Transverse colon (tissue), 4 donors: ENCODE results near the gene SLC22A15. TPM values are rescaled to one million over a fixed set of nuclear protein-coding genes. Genes with fewer than 3 reads are reported as not detected.

Source experiments
- DNase-seq: peaks from one replicate; pipeline ENCODE4 v3.0.0-alpha.2; 2019
- H3K27ac ChIP-seq, 4 donors: fragments of 200-600 bp; sonication (generic); 2 replicates each; pipeline ENCODE4 v1.5.1; 2016 to 2018; ENCODE audit warnings: inconsistent platforms in 4 of 4
- H3K27me3 ChIP-seq: fragments of 200-600 bp; sonication (generic); 2 replicates; pipeline ENCODE4 v1.5.1; 2017; ENCODE audit warnings: inconsistent platforms
- H3K36me3 ChIP-seq, 4 donors: fragments of 200-600 bp; sonication (generic); 2 replicates each; pipeline ENCODE4 v1.5.1; 2017 to 2019; ENCODE audit warnings: inconsistent platforms in 4 of 4
- H3K4me1 ChIP-seq, 4 donors: fragments of 200-600 bp; sonication (generic); 2 replicates each; pipeline ENCODE4 v1.5.1; 2017 to 2020; ENCODE audit warnings: inconsistent platforms in 4 of 4
- H3K4me3 ChIP-seq, 4 donors: fragments of 200-600 bp; sonication (generic); 1 replicate in 1 of 4; 2 replicates in 3 of 4; pipeline versions ENCODE4 v1.5.1 to v1.6.1; 2017 to 2019; ENCODE audit warnings: inconsistent platforms in 4 of 4
- H3K9me3 ChIP-seq, 2 donors: fragments of 200-600 bp; sonication (generic); 2 replicates each; pipeline ENCODE4 v1.5.1; 2017 to 2019; ENCODE audit warnings: inconsistent platforms in 2 of 2
- EP300 ChIP-seq: sonication (generic); formaldehyde crosslinking; IDR thresholded peaks from one replicate; pipeline ENCODE4 v1.6.1; 2017; ENCODE audit warnings: antibody characterized with exemption, low read depth
- POLR2A ChIP-seq: fragments of 450-650 bp; IDR thresholded peaks from one replicate; pipeline ENCODE4 v1.6.1; 2016; ENCODE audit warnings: antibody characterized with exemption, mild to moderate bottlenecking, moderate library complexity
- POLR2AphosphoS5 ChIP-seq, 3 donors: sonication (generic); formaldehyde crosslinking; IDR thresholded peaks; one replicate each; pipeline ENCODE4 v1.6.1; 2016; ENCODE audit warnings: antibody characterized with exemption in 3 of 3
- WGBS, 2 donors: methylation state at CpG; one replicate each; pipeline ENCODE4 v1.1.5; 2018; ENCODE audit warnings: low coverage in 1 of 2; 5-methylcytosine and 5-hydroxymethylcytosine counted together
- in situ Hi-C, 4 donors: fragments of 200-750 bp; cut with MboI; loops; one replicate each; pipeline versions ENCODE4 v1.15.0 to v1.15.1; 2017; ENCODE audit warnings: low sequenced_read_pairs in 3 of 4, low pct_ligation_motif_present in 1 of 4, low pct_unique_long_range_greater_than_20kb in 1 of 4
- intact Hi-C: fragments of 100-400 bp; cut with DNase I; formaldehyde crosslinking; loops from one replicate; pipeline ENCODE4 v1.15.1; 2023; ENCODE audit warnings: low total_unique reads
- total RNA-seq, 4 donors: library from RNA; depleted of rRNA; stranded (reverse); fragments of >200 nt; gene quantifications; one replicate each; pipeline ENCODE4 v1.1.0, GENCODE V29; 2016
- TF ChIP-seq, protein P1 (sequence below), 5 experiments: fragments of 200-600 bp in 3 of 5; fragments of 450-650 bp in 2 of 5; sonication (generic) in 3 of 5; IDR thresholded peaks; 1 replicate in 2 of 5; 2 replicates in 3 of 5; pipeline ENCODE4 v1.5.1; 2016 to 2017; ENCODE audit warnings: antibody characterized with exemption in 5 of 5, inconsistent platforms in 3 of 5, mild to moderate bottlenecking in 2 of 5, moderate library complexity in 1 of 5

Gene SLC22A15
- total RNA-seq, 4 donors from 2014 or later, result 1.9 to 5.6 (median 3.4) TPM

DNA sequence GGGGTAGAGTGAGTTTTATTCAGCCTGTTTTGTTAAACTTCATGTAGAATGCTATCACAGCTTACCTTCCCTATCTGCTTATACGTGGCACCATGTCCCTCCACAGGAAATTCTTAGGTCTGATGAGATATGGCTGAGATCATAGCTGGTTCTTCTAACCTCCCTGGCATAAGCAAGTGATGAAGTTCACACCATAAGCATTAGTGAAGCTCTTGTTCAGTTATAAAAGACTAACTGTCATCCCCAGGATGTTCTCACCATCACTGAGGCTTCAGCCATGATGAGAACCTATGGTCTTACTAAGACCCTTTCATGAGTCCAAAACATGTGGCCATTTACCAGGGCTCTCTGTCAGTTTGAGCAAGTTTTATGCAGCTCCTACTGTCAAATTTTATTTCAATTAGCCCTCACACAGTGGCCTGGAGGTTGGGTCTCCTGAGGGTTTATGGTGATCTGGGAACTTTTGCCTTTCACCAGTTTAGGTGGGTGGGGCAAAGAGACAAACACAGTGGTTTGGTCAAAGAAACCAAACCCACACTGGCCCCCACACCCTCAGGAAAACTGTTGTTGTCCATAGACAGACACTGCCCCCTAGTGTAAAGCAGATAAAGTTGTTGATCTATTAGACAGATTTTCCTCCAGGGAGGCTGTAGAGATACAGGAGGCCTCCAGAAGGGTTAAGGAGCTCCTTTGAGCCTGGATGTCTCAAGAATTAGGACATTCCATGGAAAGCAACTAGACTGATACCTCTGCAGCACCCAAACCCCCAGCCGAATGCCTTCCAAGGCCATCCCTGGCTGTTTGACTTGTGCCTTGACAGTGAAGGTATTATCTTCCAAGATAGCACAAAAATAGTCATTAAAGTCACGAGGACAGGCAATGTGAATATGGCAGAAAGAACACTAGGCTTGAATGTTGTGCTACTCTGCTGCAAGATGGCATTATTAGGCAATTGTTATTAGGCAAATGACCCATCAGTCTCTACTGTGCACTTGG is 5.0 kb downstream of the SLC22A15 start:
- Histone ChIP-seq H3K9me3 (no peaks in the 10 kb centered on the region), H3K27ac (no peak overlapping the region), H3K27me3 (no peaks in the 10 kb centered on the region), H3K4me3 (no peak overlapping the region), H3K4me1 (peaks cover 0 to 10% (median 6%) of the 10 kb centered on the region in 4 donors), H3K36me3 (no peaks in the 10 kb centered on the region)
- TF ChIP-seq, protein P1, sequence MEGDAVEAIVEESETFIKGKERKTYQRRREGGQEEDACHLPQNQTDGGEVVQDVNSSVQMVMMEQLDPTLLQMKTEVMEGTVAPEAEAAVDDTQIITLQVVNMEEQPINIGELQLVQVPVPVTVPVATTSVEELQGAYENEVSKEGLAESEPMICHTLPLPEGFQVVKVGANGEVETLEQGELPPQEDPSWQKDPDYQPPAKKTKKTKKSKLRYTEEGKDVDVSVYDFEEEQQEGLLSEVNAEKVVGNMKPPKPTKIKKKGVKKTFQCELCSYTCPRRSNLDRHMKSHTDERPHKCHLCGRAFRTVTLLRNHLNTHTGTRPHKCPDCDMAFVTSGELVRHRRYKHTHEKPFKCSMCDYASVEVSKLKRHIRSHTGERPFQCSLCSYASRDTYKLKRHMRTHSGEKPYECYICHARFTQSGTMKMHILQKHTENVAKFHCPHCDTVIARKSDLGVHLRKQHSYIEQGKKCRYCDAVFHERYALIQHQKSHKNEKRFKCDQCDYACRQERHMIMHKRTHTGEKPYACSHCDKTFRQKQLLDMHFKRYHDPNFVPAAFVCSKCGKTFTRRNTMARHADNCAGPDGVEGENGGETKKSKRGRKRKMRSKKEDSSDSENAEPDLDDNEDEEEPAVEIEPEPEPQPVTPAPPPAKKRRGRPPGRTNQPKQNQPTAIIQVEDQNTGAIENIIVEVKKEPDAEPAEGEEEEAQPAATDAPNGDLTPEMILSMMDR (IDR thresholded peaks at IDR 0.05), result peak; percentile 52 to 64 (median 63)
- no peak for TF ChIP-seq POLR2AphosphoS5 (IDR thresholded peaks at IDR 0.05)
- WGBS, 2 donors, result 48 to 63% methylated on average over 3 of the region's 3 CpGs
- in situ Hi-C loops, result loop anchor here (5.0 to 25.0 kb wide), 3 partner anchors 174 to 369 kb away; no protein-coding TSS in a partner anchor
- no peak for DNase-seq
- intact Hi-C loops, result loop anchor here (10.0 kb wide), 1 partner anchor 186 kb away; no protein-coding TSS in a partner anchor

DNA sequence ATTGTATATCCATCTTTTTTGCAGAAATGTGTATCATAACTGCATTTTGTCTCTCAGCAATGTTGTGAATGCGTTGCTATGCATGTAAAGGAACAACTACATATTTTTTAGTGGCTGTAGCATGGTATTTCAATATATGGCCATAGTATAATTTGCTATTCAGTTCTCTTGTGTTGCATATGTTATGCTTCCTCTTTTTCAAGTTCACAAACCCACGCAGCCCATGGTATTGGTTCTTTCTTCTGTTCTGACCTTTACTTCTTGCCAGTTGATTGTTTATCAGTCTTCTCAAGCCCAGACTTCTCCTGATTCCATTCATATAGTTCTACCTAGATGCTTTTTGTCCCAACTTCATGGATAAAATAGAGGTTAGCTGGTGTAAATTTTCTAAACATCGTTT is 6.1 kb downstream of the SLC22A15 start:
- H3K9me3 ChIP-seq, result no peaks in the 10 kb centered on the region
- H3K36me3 ChIP-seq, result no peaks in the 10 kb centered on the region
- H3K27me3 ChIP-seq, result no peaks in the 10 kb centered on the region
- H3K27ac ChIP-seq, result no peak overlapping the region
- in situ Hi-C loops, result loop anchor here (5.0 to 25.0 kb wide), 3 partner anchors 175 to 370 kb away; no protein-coding TSS in a partner anchor
- TF ChIP-seq POLR2A, result no peak
- H3K4me1 ChIP-seq, result peaks cover 0 to under 1% (median 0%) of the 10 kb centered on the region in 4 donors
- H3K4me3 ChIP-seq, result no peak overlapping the region
- WGBS, 2 donors, result 56 to 75% methylated on average over 3 of the region's 3 CpGs
- no peak for DNase-seq
- intact Hi-C loops, result loop anchor here (10.0 kb wide), 1 partner anchor 188 kb away; no protein-coding TSS in a partner anchor

DNA sequence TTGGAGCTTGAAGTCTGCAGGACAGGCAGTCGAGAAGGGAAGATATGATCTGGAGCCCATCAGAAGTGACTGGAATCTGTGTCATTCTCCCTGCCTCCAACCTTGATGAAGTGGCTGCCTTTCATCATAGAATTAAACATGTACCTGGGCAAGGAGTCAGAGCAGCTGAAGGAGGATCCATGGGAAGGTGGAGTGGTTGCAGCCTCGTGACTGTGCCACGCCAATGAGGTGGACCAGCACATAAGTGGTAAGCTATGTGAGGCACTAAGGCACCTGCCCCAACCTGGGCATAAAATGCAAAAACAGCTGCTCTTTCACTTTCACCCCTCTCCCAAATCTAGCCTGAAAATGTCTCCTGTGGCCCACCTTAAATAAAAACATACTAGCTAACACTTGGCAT is 7.3 kb downstream of the SLC22A15 start:
- H3K9me3 ChIP-seq, result no peaks in the 10 kb centered on the region
- H3K27me3 ChIP-seq, result no peaks in the 10 kb centered on the region
- H3K27ac ChIP-seq, result no peak overlapping the region
- TF ChIP-seq POLR2A (no peak), POLR2AphosphoS5 (IDR thresholded peaks at IDR 0.05) (no peak), EP300 (no peak)
- TF ChIP-seq, protein P1 (IDR thresholded peaks at IDR 0.05), result no peak
- intact Hi-C loops, result loop anchor here (10.0 kb wide), 1 partner anchor 189 kb away; no protein-coding TSS in a partner anchor
- H3K4me3 ChIP-seq, result no peak overlapping the region
- H3K36me3 ChIP-seq, result no peaks in the 10 kb centered on the region
- in situ Hi-C loops, result loop anchor here (5.0 to 25.0 kb wide), 3 partner anchors 176 to 371 kb away; no protein-coding TSS in a partner anchor
- DNase-seq, result no peak
- no peaks in the 10 kb centered on the region for H3K4me1 ChIP-seq
- 80 to 85% methylated on average over 2 to 3 of the region's 3 CpGs for WGBS, 2 donors

DNA sequence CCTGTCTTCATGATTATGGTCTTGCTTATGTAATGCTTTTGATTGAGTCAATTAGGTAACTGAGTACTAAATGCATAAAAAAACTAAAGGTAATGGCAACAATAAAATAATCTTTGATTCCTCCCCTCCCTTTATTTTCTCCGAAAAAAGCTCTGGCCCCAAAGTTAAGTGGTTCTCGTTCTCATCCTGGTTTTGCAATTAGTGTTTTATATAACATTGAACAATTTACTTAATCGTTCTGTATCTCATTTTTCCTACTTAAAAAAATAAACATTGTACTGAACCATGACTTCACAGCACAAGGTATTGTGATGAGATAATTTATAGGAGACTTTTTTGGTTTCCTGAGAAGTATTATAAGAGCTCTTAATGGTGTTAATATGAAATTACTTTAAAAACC is 11.3 kb downstream of the SLC22A15 start:
- Histone ChIP-seq H3K27me3 (no peaks in the 10 kb centered on the region), H3K4me1 (no peaks in the 10 kb centered on the region), H3K36me3 (no peaks in the 10 kb centered on the region), H3K4me3 (no peak overlapping the region), H3K9me3 (no peaks in the 10 kb centered on the region), H3K27ac (no peak overlapping the region)
- no peak for DNase-seq
- in situ Hi-C loops (loop anchor here in 3 of 4 donors (10.0 to 25.0 kb wide), 2 partner anchors 183 to 375 kb away; no protein-coding TSS in a partner anchor), intact Hi-C loops (loop anchor here (10.0 kb wide), 1 partner anchor 193 kb away; no protein-coding TSS in a partner anchor)
- TF ChIP-seq POLR2A (no peak), POLR2AphosphoS5 (IDR thresholded peaks at IDR 0.05) (no peak), EP300 (no peak)
- TF ChIP-seq, protein P1 (IDR thresholded peaks at IDR 0.05), result no peak
- 76 to 79% methylated on average over 3 of the region's 3 CpGs for WGBS, 2 donors
